Hematopoietic multipotent progenitor cell treated with erythropoietin and hydrocortisone succinate and interleukin-3 and kit ligand, for 6 days (in vitro differentiated cells): Measurements from ENCODE around the gene C9orf78.

Experiments used
- DNase-seq: peaks from one replicate; pipeline ENCODE4 v3.0.0-alpha.2; 2015

The C9orf78 gene

DNA sequence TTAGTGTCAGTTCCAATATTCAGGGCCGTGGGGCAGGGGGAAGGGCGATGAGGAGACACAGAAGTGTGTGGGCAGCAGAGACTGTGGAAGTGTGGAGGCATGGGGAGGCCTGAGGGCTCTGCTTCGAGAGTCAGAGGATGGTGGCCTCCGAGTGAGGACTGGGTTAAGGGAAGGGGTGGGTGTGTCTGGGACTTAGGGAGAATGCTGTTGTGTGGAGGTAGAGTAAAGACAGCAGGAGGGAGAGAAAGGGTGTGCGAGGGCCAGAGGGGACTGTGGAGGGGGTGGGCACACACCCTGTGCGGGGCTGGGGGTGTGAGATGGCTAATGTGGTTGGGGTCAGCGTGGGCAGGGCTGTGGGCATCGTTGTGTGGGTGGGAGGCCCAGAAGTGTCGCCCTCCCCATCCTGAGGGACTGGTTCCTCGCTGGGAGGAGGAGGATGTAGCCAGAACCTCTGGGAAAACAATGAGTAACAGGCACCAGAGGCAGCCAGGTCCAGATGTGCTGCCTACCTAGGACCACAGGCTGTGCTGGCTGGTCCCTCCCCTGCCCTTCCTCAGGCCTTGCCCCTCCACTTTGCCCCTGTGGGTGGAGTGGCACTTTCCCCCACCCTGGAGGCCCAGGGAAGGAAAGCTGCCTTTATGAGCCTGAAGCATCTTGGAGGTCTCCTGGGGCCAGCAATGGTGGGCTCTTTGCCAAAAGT is 4.4 kb upstream of the C9orf78 start:
- no peak for DNase-seq

DNA sequence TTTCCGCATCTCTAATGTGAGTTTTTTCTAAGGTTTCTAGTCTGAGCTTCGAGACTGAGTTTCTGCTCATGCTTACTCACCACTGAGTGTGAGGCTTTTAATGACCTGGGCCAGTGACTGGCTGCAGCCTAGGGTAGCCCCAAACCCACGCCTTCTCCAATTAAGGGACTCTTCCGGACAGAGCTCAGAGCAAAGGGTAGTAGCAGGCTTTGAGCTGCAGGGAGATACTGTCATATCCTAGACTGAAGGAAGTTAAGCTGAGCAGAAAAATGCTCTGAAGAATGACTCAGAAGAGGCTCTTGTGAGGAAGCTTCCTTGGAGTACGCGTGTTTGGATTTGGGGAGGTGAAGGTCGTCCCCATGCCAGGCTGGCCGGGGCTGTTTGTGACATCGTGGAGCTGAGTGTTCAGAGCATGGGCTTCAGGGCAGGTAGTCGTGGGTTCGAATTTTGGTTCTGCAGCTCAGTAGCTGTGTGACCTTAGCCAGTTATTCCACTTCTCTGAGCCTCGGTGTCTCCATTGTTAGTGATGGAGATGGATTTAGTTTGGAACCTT is 3.7 kb upstream of the C9orf78 start:
- no peak for DNase-seq

DNA sequence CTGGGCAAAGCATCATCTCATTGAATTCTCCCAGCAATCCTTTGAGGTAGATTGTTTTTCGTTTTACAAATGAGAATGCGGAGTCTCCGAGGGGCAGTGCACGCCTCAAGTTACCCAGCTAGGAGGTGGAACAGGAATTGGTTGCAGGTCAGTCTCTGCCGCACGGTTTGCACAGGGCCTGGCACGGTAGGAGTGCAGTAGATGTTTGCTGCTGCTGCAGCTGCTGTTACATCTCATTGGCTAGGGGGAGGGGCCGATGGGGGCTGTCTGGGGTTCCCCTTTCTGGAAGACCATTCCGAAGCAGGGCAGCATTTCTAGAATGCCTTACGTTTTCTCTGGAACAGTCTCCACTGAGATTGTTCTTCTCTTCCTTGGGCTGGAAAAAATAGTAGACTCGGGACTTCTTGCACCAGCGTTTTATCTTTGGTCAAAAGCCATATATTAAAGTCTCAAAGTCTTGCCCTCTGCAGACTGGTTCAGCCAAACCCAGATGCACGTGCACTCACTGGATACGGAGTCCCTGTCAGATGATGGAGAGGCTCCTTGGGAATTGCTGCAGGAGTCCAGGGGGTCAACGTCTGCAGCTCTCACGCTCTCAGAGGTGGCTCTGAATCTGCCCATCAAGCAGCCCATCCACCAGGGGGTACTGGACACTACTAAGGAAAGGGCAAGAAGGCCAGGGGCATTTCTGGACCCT is 1.4 kb upstream of the C9orf78 start:
- peak; percentile 72 for DNase-seq

DNA sequence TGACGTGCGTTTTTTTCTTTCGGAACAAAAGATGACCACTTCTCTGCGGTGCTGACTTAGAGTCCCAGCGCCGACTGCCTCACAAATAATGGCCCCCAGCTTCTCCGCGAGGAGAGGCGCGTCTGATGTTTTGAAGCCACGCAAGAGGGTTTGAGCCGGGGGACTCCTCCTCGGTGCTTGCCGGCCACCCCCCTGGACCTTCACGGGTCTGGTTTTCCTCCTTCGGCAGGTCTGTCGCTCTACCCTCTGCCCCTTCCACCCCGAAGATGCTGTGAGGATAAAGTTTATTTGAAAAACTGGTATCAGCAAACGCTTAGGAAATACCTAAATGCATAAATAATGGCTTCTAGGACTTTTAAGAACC is 767 bp upstream of the C9orf78 start:
- DNase-seq: no peak

DNA sequence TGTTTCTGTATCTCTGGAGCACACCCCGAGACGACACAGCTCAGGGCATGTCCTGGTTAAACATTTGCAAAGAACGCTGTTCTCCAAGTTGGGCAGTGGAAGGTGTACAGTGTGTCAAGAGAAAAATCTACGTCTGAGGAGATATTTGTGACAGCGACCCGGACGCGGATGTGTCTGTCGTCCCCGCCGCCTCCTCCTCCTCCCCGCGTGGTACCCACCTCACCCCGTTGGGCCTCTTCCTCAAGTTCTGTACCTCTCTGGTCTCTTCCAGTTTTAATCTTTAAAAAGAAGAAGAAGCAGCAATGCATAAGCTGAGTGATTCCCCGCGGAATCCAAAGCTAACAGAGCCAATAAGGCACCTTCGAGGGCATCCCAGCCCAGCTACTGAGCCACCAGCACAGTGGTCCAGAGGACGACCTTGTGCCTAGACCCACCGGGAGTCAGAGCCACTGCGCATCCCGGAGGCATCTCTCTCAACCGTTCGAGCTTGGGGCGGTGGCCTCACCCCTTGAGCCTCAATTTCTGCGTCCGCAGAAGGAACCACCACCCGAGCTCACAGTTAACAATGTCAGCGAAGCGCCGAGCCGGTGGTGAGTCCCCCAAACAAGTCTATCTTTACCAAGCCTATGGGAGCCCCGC is 467 bp downstream of the C9orf78 start:
- DNase-seq: peak; percentile 48

DNA sequence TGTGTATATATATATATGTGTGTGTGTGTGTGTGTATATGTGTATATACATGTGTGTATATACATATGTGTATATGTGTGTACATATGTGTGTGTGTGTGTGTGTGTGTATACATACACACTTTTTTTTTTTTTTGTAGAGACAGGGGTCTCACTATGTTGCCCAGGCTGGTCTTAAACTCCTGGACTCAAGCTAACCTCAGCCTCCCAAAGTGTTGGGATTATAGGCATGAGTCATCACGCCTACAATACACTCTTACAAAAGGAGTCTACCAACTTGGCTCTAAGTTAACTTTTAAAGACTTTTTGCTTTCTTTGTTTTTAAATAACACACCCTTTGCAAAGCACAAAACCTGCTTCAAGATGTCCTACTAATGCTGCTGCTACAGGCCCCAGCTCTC is 2.1 kb downstream of the C9orf78 start:
- no peak for DNase-seq

DNA sequence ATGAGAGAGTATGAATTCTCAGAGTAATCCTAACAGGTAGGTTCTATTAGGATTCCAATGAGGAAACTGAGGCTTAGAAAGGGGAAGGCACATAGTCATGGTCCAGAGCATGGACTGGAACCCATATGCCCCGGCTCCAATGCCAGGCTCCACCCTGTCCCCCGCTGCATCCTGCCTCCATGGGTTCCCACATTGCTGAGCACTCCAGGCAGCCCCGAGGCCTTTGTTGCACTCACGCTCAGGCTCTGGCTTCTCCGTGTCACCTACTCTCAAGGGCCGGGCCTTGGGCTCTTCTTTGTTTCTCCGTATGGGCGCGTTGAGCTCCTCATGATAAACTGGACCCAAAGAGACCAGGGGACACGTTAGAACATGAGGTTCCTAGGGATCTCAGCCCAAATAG is 6.1 kb downstream of the C9orf78 start:
- no peak for DNase-seq

DNA sequence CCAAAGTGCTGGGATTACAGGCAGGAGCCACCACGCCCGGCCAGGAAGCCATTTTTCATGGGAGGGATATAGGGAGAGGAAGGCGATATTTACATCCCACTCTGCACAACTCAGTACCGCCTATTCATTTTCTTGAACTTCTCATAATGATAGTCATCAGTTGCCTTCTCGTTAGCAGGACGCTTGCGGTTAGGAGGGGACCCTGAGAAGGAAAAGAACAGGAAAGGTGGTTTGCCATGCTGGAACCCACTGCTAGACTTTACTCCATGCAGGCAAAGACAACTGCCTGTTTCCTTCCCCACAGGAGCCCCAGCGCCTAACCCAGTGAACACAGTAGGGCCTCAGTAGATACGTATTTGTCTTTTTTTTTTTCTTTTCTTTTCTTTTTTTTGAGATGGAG is 7.0 kb downstream of the C9orf78 start:
- DNase-seq: peak; percentile 61

DNA sequence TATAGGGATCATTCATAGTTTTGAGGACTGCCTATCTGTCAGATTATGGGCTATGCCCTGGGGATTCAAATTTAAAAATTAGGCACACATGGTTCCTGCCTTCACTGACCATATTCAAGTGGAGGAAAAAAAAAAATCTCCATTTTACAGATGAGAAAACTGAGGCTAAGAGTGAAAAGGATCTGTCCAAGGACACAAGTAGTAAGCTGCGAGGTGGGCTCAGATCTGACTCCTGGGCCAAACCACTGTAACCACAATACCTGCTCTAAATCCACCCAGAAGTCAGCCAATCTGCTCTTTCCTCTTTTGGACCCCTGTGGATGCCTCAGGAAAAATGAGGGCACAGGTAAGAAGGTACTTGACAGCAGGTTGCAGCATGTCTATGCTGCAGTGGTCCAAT is 8.3 kb downstream of the C9orf78 start:
- DNase-seq: no peak

DNA sequence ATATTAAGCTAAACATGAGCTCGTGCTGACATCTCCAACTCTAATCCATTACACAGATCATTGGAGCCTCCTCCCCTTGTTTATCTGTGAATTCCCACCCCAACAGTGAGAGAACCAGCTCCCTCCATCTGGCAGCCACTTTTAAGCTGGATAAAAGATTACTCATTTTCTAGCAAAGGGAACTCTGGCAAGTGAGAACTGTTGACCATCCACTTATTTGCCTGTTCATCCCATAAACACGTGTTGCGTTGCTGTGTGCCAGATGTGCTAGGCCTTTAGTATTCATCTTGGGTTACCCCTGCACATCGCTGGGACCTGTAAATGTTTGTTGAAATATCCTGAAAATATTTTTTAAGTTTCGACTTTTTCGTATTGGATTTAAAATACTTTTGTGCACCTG is 8.7 kb downstream of the C9orf78 start:
- peak; percentile 74 for DNase-seq

DNA sequence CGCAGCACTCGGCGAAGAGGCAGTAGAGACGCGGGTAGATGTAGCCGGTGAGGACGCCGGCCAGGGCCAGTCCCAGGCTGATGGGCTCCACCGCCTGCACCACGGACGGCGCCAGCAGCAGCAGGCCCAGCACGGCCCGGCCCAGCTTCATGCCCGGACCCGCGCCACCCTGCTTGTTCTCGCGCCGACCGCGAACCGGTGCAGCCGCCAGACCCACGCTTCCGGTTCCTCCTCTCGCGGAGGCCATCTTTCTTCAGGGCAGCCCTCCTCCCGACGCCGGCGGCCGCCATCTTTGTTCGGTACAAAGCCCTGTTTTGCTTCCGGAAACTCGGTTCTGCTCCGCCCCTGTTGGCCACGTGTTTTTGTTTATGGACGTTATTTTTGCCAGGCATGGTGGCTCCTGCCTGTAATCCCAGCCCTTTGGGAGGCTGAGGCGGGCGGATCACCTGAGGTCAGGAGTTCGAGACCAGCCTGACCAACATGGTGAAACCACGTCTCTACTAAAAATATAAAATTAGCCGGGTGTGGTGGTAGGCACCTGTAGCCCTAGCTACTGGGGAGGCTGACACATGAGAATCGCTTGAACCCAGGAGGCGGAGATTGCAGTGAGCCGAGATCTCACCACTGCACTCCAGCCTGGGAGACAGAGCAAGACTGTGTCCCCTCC is 11.0 kb downstream of the C9orf78 start, which contains the start of gene TOR1A:
TOR1A (minus strand) TSS at position 202 of the 667 bp plus-strand sequence; CDS start at position 151, 51 bp downstream.
- peak; percentile 98 for DNase-seq

DNA sequence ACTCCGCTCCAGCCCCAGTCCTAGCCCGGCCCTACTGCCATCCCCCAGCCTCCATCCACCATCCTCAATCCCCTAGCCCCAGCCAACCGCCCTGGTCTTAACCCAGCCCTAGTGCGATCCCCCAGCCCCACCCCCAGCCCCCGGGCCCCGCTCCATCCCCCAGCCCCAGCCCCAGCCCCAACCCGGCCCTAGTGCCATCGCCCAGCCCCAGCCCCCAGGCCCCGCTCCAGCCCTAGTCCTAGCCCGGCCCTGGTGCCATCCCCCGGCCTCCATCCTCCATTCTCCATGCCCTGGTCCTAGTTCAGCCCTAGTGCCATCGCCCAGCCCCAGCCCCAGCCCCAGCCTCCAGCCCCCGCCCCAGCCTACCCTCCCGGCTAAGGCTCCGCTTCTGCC is 11.5 kb downstream of the C9orf78 start:
- no peak for DNase-seq

DNA sequence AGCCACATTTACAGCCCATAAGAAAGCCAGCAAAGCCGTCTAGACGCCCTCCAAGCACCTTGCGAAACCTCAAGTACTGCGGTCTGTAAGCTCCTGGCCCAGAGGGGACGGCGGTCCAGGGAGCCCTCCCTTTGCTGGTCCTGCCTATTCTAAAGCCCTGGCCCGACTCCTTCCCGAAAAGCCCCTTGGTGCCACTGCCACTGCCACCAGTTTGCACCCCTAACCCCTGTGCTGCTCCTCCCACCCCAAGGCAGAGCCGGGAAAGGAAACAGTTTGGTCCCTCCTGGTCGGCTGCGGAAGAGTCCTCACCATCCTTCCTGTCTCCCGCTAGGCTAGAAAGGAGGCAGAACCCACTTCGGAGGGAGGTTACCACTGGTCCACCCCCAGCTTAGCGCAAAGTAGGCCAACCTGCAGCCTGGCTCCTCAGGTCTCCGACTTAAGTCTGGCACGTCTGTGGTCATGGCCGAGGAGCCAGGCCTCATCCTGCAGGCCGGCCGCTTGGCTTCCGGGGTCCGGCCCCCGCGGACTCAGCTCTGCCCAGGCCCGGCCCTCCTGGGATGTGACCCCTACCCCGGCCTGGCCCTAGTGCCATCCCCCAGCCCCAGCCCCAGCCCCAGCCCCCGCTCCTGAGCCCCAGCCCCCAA is 12.1 kb downstream of the C9orf78 start:
- DNase-seq: peak; percentile 52

DNA sequence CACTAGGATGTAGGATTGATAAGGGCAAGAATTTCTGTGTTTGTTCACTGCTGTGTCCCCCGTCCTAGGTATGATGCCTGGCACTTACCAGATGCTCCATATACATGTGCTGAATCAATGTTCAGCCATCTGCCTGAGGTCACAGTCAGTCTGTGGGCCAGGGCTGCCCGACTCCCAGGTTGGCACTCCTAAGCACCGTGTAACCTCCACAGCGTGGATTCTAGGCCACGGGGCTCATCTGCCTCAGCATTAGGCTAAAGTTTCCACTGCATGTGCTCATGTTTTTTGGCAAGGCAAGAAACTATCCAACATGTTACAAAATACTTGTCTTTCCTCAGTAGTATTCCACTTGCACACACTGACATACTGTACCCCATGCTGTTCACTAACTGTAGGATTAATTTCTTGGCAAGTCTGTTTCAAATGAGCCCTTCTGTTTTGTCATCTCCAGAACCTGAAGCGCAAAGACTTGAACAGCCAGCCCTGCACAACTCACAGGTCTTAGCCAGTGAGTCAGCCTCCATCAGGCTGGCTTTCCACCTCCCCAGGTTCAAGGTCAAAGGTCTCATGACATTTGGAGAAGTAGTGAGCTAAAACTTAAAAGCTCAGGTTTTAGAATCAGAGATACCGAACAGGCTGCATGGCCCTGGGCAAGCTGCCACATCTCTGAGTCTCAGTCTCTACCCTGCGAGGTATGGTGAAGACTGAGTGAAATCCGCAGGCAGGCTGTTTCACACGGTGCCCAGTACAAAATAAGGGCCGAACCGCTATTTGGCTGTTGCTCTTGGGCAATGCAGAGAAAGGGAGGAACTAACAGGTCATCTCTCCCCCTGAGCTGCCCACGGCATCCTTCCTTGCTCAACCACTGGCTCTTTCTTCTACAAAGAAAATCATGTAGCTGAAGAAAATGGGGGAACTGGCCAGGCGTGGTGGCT is 18.3 kb downstream of the C9orf78 start:
- peak; percentile 76 for DNase-seq

DNA sequence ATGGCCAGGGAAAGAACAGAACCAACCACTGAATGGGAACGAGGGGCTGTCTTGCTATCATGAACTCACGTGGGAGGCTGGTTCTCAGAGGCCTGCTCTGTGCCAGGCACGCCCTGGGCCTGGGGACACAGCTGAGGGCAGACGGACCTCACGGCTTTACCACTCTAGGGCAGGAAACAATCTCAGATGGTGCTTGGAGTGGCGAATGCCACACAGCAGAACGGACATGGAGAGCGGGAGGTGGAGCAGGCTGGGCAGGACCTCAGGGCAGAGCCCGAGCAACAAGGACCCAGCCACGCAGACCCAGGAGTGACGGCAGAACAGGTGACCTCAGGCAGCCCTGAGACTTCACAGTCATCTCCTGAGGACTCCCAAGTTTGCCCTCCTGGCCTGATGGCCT is 19.8 kb downstream of the C9orf78 start:
- DNase-seq: no peak

DNA sequence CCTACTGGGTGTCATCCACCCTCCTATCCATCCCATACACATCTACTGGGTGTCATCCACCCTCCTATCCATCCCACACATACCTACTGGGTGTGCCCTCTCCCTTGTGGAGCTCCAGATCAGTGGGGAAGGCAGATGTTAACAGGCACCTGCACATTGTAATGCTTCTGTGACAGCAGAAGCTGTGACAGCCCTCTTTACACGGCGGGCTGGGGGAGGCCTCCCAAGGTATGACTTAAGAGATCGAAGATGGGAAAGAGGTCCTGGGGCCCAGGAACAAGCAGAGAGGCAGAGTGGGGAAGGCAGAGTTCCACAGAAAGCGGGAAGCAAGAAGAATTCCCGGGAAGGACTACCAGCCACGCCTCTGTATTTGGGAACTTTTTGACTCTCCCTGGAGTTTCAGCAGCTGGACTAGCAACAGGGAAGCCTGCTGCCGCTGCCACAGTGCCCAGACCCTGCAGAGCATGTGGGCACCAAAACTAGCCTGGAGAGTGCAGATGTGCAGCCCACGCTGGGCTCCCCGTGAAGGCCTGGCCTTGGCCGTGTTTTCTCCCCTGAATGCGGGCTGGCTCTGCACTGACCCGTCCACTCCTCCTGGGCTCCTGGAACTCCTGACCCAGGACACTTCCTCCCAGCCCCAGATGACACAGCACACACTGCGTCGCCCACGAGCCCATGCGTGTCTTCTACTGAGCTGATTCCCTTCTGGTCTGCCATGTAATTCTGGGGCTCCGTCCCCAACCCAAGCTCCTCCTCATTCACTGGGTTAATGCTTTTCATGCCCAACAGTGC is 20.4 kb downstream of the C9orf78 start:
- DNase-seq: no peak

DNA sequence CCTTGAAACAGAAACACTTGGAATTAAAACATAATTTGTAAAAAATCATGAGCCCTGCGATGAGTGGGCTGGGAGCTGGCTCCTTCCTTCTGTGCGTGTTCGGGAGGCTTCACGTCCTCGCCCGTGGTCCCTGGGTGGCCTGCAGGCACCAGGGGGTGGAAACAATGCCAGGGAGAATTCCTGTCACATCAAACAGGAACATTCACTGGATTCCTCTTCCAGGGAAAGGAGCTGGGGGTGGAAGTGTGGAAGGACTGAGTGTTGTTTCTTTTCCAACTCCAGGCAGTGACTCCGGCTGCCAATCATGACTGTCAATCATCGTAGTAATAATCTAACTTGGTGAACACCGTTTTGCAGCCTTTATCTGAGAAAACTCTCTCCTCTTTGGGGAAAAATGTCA is 21.4 kb downstream of the C9orf78 start:
- no peak for DNase-seq

DNA sequence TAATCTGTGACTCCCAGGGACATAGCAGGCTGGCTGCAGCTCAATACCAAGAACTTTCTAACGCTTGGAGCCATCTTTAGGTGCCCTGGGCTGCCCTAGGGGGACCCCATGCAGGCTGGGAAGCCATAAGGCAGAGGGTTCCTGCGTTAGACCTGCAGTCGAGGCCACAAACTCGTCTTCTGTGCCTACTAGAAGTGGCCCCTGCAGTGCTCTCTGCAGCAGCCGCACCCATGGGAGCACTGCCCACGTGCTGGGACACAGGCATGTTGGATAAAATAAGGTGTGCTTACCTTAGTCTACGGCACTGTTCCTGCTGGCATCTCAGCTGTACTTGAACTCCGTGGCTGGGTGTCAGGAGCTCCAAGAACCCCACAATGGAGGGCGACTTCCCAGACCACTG is 22.7 kb downstream of the C9orf78 start:
- no peak for DNase-seq

DNA sequence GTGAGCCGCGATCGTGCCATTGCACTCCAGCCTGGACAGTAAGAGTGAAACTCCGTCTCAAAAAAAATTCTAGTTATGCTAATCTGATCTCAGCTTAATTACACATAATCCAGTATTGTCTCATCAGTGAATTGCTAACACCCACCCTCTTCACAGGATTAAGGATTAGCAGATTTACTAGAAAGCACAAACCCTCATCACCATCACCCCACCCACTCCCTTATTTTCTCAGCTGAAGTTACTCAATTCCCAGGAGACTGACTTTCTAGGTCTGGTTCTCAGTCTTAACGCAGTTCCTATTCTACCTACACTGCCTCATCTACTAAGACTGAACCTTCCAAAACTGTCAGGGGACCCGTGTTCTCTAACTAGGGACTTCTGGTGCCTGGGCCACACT is 23.1 kb downstream of the C9orf78 start:
- DNase-seq: no peak

DNA sequence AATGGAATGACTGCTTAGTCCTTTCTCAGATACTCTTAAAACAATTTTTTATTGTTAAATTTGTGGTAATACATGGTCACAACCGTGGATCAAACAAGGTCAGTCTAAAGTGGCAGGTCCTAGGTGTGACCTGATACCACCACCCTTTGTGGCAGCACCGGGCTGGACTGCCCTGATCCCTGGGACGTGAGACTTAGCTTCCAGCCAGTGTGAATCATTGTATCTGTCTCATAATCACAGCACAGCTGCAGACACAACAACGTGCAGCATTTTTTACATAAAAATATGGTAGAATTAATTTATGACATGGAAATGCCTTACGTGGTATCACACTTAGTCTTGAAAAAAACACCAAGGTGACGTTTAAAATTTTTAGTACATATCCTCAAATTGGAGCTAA is 24.3 kb downstream of the C9orf78 start:
- DNase-seq: no peak

DNA sequence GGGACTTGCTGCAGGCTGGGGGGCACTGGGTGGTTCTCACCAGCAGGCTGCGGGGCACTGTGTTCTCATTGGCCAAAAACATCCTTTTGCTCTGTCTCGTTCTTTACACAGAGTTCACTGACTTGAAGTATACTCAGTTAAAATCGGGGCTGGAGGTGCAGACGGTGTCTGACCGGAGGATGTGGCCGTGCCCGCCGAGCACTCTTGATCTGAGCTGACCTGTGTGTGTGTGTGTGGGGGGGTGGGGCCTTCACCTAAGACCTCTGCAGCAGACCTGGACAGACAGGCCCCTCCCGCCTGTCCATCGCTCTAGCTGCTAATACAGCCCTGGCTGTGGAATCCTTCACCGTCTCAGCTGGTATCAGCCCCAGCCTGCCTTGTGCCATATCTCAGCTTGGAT is 25.0 kb downstream of the C9orf78 start:
- no peak for DNase-seq
